ENCODE measurements around the gene ITGB1BP1. TPM values are rescaled to one million over a fixed set of nuclear protein-coding genes. Genes with fewer than 3 reads are reported as not detected.

ITGB1BP1 gene
- total RNA-seq, 4 donors from 2014 or later, result 59.6 to 91.4 (median 66.1) TPM

GRCh38 chr2:9443526-9443925 is 20.2 kb upstream of the ITGB1BP1 start:
- no peak overlapping the region for H3K4me3 ChIP-seq
- no peak for DNase-seq (ENCODE audit: extremely low spot score)
- H3K27me3 ChIP-seq, result no peaks in the 10 kb centered on the region
- intact Hi-C loops (cut with DNase I), result no loop called here
- H3K36me3 ChIP-seq, result peaks cover 47 to 90% (median 78%) of the 10 kb centered on the region in 4 donors
- no peak overlapping the region for H3K27ac ChIP-seq (replicated peaks in 1 of 4)
- WGBS, result 84% methylated on average over 5 of the region's 5 CpGs
- TF ChIP-seq POLR2AphosphoS5 (IDR thresholded peaks at IDR 0.05), result no peak
- no peak for TF ChIP-seq CTCF (IDR thresholded peaks at IDR 0.05)
- no peaks in the 10 kb centered on the region for H3K9me3 ChIP-seq
- no peaks in the 10 kb centered on the region for H3K4me1 ChIP-seq

GRCh38 chr2:9441556-9441955 is 18.2 kb upstream of the ITGB1BP1 start:
- no peaks in the 10 kb centered on the region for H3K27me3 ChIP-seq
- peaks cover 45 to 94% (median 90%) of the 10 kb centered on the region in 4 donors for H3K36me3 ChIP-seq
- TF ChIP-seq EP300 (IDR thresholded peaks at IDR 0.05) (no peak), POLR2A (IDR thresholded peaks at IDR 0.05; ENCODE audit: low read depth) (no peak)
- 72% methylated on average over 3 of the region's 3 CpGs for WGBS
- intact Hi-C loops (cut with DNase I), result no loop called here
- DNase-seq (ENCODE audit: extremely low spot score), result no peak
- H3K9me3 ChIP-seq, result no peaks in the 10 kb centered on the region
- H3K27ac ChIP-seq (replicated peaks in 1 of 4), result no peak overlapping the region
- H3K4me1 ChIP-seq, result no peaks in the 10 kb centered on the region
- no peak overlapping the region for H3K4me3 ChIP-seq

- DNase-seq (ENCODE audit: extremely low spot score), result no peak
- no peak overlapping the region for H3K4me3 ChIP-seq
- no peaks in the 10 kb centered on the region for H3K27me3 ChIP-seq
- peaks cover 38 to 96% (median 90%) of the 10 kb centered on the region in 4 donors for H3K36me3 ChIP-seq
- no peaks in the 10 kb centered on the region for H3K9me3 ChIP-seq
- no peaks in the 10 kb centered on the region for H3K4me1 ChIP-seq
- 82% methylated on average over 1 of the region's 1 CpG for WGBS
- no peak for TF ChIP-seq POLR2AphosphoS5 (IDR thresholded peaks at IDR 0.05)
- TF ChIP-seq CTCF (IDR thresholded peaks at IDR 0.05), result no peak
- TF ChIP-seq POLR2A (IDR thresholded peaks at IDR 0.05; ENCODE audit: low read depth), result no peak
- no peak for TF ChIP-seq EP300 (IDR thresholded peaks at IDR 0.05)
- H3K27ac ChIP-seq (replicated peaks in 1 of 4), result no peak overlapping the region
- intact Hi-C loops (cut with DNase I), result no loop called here
These were observed 16.9 kb upstream of the ITGB1BP1 start for GRCh38 chr2:9440058-9440727.

GRCh38 chr2:9439536-9439935 is 16.2 kb upstream of the ITGB1BP1 start:
- Histone ChIP-seq H3K4me3 (no peak overlapping the region), H3K36me3 (peaks cover 38 to 96% (median 88%) of the 10 kb centered on the region in 4 donors), H3K4me1 (no peaks in the 10 kb centered on the region), H3K9me3 (no peaks in the 10 kb centered on the region), H3K27ac (replicated peaks in 1 of 4) (no peak overlapping the region), H3K27me3 (no peaks in the 10 kb centered on the region)
- intact Hi-C loops (cut with DNase I), result no loop called here
- whole genome bisulfite sequencing, result 93% methylated on average over 1 of the region's 1 CpG
- no peak for DNase-seq (ENCODE audit: extremely low spot score)
- TF ChIP-seq POLR2AphosphoS5 (IDR thresholded peaks at IDR 0.05) (no peak), POLR2A (IDR thresholded peaks at IDR 0.05; ENCODE audit: low read depth) (no peak), CTCF (IDR thresholded peaks at IDR 0.05) (no peak), EP300 (IDR thresholded peaks at IDR 0.05) (no peak)

GRCh38 chr2:9434489-9434888 is 11.2 kb upstream of the ITGB1BP1 start:
- H3K27ac ChIP-seq (replicated peaks in 1 of 4), result no peak overlapping the region
- no peaks in the 10 kb centered on the region for H3K4me1 ChIP-seq

More at GRCh38 chr2:9434489-9434888, 11.2 kb upstream of the ITGB1BP1 start:
- Histone ChIP-seq H3K9me3 (no peaks in the 10 kb centered on the region), H3K27me3 (no peaks in the 10 kb centered on the region), H3K4me3 (no peak overlapping the region), H3K36me3 (peaks cover 38 to 99% (median 91%) of the 10 kb centered on the region in 4 donors)
- DNase-seq (ENCODE audit: extremely low spot score), result no peak
- 73% methylated on average over 2 of the region's 2 CpGs for WGBS
- TF ChIP-seq POLR2A (IDR thresholded peaks at IDR 0.05; ENCODE audit: low read depth), result no peak
- TF ChIP-seq CTCF (IDR thresholded peaks at IDR 0.05), result no peak
- no peak for TF ChIP-seq POLR2AphosphoS5 (IDR thresholded peaks at IDR 0.05)
- no peak for TF ChIP-seq EP300 (IDR thresholded peaks at IDR 0.05)
- intact Hi-C loops (cut with DNase I), result no loop called here
